Measurements from ENCODE around the gene NCKAP5.

Gene NCKAP5

GRCh38 chr2:133166031-133166430 is 402.2 kb downstream of the NCKAP5 start:
- Histone ChIP-seq H3K9ac (ENCODE audit: low read length) (no peak overlapping the region), H3K79me2 (ENCODE audit: control insufficient read depth, insufficient read depth, low read length) (no peaks in the 10 kb centered on the region), H2BK5ac (ENCODE audit: low read length) (no peak overlapping the region), H3K23ac (ENCODE audit: low read length) (no peak overlapping the region), H2AK5ac (ENCODE audit: low read length) (no peak overlapping the region), H3K56ac (ENCODE audit: low read length) (no peak overlapping the region), H3K18ac (ENCODE audit: low read length) (no peak overlapping the region), H3K27me3 (ENCODE audit: insufficient read depth, low read length, poor library complexity) (no peaks in the 10 kb centered on the region), H3K36me3 (ENCODE audit: control insufficient read depth, insufficient read depth, low read length) (no peaks in the 10 kb centered on the region), H3K4me1 (ENCODE audit: control insufficient read depth, low read depth, low read length) (no peaks in the 10 kb centered on the region), H4K5ac (ENCODE audit: low read length) (no peak overlapping the region), H2BK120ac (ENCODE audit: low read depth, low read length) (no peak overlapping the region), H4K8ac (ENCODE audit: low read depth, low read length) (no peak overlapping the region), H3K27ac (ENCODE audit: low read depth, low read length) (no peak overlapping the region), H3K4me2 (ENCODE audit: low read length) (no peak overlapping the region), H3K4me3 (ENCODE audit: low read length) (no peak overlapping the region), H3K79me1 (ENCODE audit: low read length) (no peaks in the 10 kb centered on the region), H3K4ac (ENCODE audit: low read depth, low read length) (no peak overlapping the region), H2BK15ac (replicated peaks; ENCODE audit: low read depth) (no peak overlapping the region)
- no peak for DNase-seq
- whole genome bisulfite sequencing (ENCODE audit: extremely low coverage, insufficient coverage, low lambda C conversion rate): no CpG with 5 or more reads among the region's 2 CpGs

GRCh38 chr2:133163111-133163510 is 405.2 kb downstream of the NCKAP5 start:
- H3K79me1 ChIP-seq (ENCODE audit: low read length): no peaks in the 10 kb centered on the region
- no peak overlapping the region for H4K8ac ChIP-seq (ENCODE audit: low read depth, low read length)
- no peak overlapping the region for H2BK120ac ChIP-seq (ENCODE audit: low read depth, low read length)
- no peak overlapping the region for H3K4me2 ChIP-seq (ENCODE audit: low read length)
- no peak overlapping the region for H3K4me3 ChIP-seq (ENCODE audit: low read length)
- no peak overlapping the region for H3K9ac ChIP-seq (ENCODE audit: low read length)
- H3K27me3 ChIP-seq (ENCODE audit: insufficient read depth, low read length, poor library complexity): no peaks in the 10 kb centered on the region
- H3K18ac ChIP-seq (ENCODE audit: low read length): no peak overlapping the region
- H3K56ac ChIP-seq (ENCODE audit: low read length): no peak overlapping the region
- H2BK15ac ChIP-seq (replicated peaks; ENCODE audit: low read depth): no peak overlapping the region
- no peak overlapping the region for H3K23ac ChIP-seq (ENCODE audit: low read length)
- H3K4me1 ChIP-seq (ENCODE audit: control insufficient read depth, low read depth, low read length): no peaks in the 10 kb centered on the region
- no peak overlapping the region for H2AK5ac ChIP-seq (ENCODE audit: low read length)
- no peak overlapping the region for H3K4ac ChIP-seq (ENCODE audit: low read depth, low read length)
- no peaks in the 10 kb centered on the region for H3K79me2 ChIP-seq (ENCODE audit: control insufficient read depth, insufficient read depth, low read length)
- H2BK5ac ChIP-seq (ENCODE audit: low read length): no peak overlapping the region
- DNase-seq: no peak
- no CpG with 5 or more reads among the region's 4 CpGs for WGBS (ENCODE audit: extremely low coverage, insufficient coverage, low lambda C conversion rate)
- no peak overlapping the region for H4K5ac ChIP-seq (ENCODE audit: low read length)
- H3K27ac ChIP-seq (ENCODE audit: low read depth, low read length): no peak overlapping the region
- H3K36me3 ChIP-seq (ENCODE audit: control insufficient read depth, insufficient read depth, low read length): no peaks in the 10 kb centered on the region

GRCh38 chr2:133158442-133158841 is 409.8 kb downstream of the NCKAP5 start:
- Histone ChIP-seq H3K27me3 (ENCODE audit: insufficient read depth, low read length, poor library complexity) (no peaks in the 10 kb centered on the region), H3K4me1 (ENCODE audit: control insufficient read depth, low read depth, low read length) (no peaks in the 10 kb centered on the region), H3K4me3 (ENCODE audit: low read length) (no peak overlapping the region), H3K27ac (ENCODE audit: low read depth, low read length) (no peak overlapping the region), H4K5ac (ENCODE audit: low read length) (no peak overlapping the region), H3K79me1 (ENCODE audit: low read length) (no peaks in the 10 kb centered on the region), H3K79me2 (ENCODE audit: control insufficient read depth, insufficient read depth, low read length) (no peaks in the 10 kb centered on the region), H3K23ac (ENCODE audit: low read length) (no peak overlapping the region), H3K9ac (ENCODE audit: low read length) (no peak overlapping the region), H4K8ac (ENCODE audit: low read depth, low read length) (no peak overlapping the region), H3K56ac (ENCODE audit: low read length) (no peak overlapping the region), H2BK15ac (replicated peaks; ENCODE audit: low read depth) (no peak overlapping the region), H2BK5ac (ENCODE audit: low read length) (no peak overlapping the region), H3K4me2 (ENCODE audit: low read length) (no peak overlapping the region), H3K4ac (ENCODE audit: low read depth, low read length) (no peak overlapping the region), H3K18ac (ENCODE audit: low read length) (no peak overlapping the region), H2AK5ac (ENCODE audit: low read length) (no peak overlapping the region), H2BK120ac (ENCODE audit: low read depth, low read length) (no peak overlapping the region), H3K36me3 (ENCODE audit: control insufficient read depth, insufficient read depth, low read length) (no peaks in the 10 kb centered on the region)
- DNase-seq: no peak

- Histone ChIP-seq H3K18ac (ENCODE audit: low read length) (no peak overlapping the region), H2BK120ac (ENCODE audit: low read depth, low read length) (no peak overlapping the region), H4K8ac (ENCODE audit: low read depth, low read length) (no peak overlapping the region), H2BK15ac (replicated peaks; ENCODE audit: low read depth) (no peak overlapping the region), H3K4me2 (ENCODE audit: low read length) (no peak overlapping the region), H3K27ac (ENCODE audit: low read depth, low read length) (no peak overlapping the region), H3K9ac (ENCODE audit: low read length) (no peak overlapping the region), H3K4ac (ENCODE audit: low read depth, low read length) (no peak overlapping the region), H3K56ac (ENCODE audit: low read length) (no peak overlapping the region), H3K27me3 (ENCODE audit: insufficient read depth, low read length, poor library complexity) (no peaks in the 10 kb centered on the region), H4K5ac (ENCODE audit: low read length) (no peak overlapping the region), H3K4me1 (ENCODE audit: control insufficient read depth, low read depth, low read length) (no peaks in the 10 kb centered on the region), H2BK5ac (ENCODE audit: low read length) (no peak overlapping the region), H3K4me3 (ENCODE audit: low read length) (no peak overlapping the region), H3K79me2 (ENCODE audit: control insufficient read depth, insufficient read depth, low read length) (no peaks in the 10 kb centered on the region), H3K36me3 (ENCODE audit: control insufficient read depth, insufficient read depth, low read length) (no peaks in the 10 kb centered on the region), H3K23ac (ENCODE audit: low read length) (no peak overlapping the region), H2AK5ac (ENCODE audit: low read length) (no peak overlapping the region), H3K79me1 (ENCODE audit: low read length) (no peaks in the 10 kb centered on the region)
- DNase-seq: no peak
- WGBS (ENCODE audit: extremely low coverage, insufficient coverage, low lambda C conversion rate): no CpG with 5 or more reads among the region's 1 CpG
These were observed 410.2 kb downstream of the NCKAP5 start for GRCh38 chr2:133158024-133158423.

- no peak overlapping the region for H3K18ac ChIP-seq (ENCODE audit: low read length)
- no peak overlapping the region for H3K56ac ChIP-seq (ENCODE audit: low read length)
- H3K79me1 ChIP-seq (ENCODE audit: low read length): no peaks in the 10 kb centered on the region
- H3K27ac ChIP-seq (ENCODE audit: low read depth, low read length): no peak overlapping the region
- H3K9ac ChIP-seq (ENCODE audit: low read length): no peak overlapping the region
- no peaks in the 10 kb centered on the region for H3K36me3 ChIP-seq (ENCODE audit: control insufficient read depth, insufficient read depth, low read length)
- no peak overlapping the region for H2BK5ac ChIP-seq (ENCODE audit: low read length)
- peak; percentile 22 for DNase-seq
- H3K4me3 ChIP-seq (ENCODE audit: low read length): no peak overlapping the region
- H4K5ac ChIP-seq (ENCODE audit: low read length): no peak overlapping the region
- H4K8ac ChIP-seq (ENCODE audit: low read depth, low read length): no peak overlapping the region
- no peaks in the 10 kb centered on the region for H3K79me2 ChIP-seq (ENCODE audit: control insufficient read depth, insufficient read depth, low read length)
- H2BK15ac ChIP-seq (replicated peaks; ENCODE audit: low read depth): no peak overlapping the region
- no peak overlapping the region for H2AK5ac ChIP-seq (ENCODE audit: low read length)
- no peaks in the 10 kb centered on the region for H3K4me1 ChIP-seq (ENCODE audit: control insufficient read depth, low read depth, low read length)
- no peak overlapping the region for H3K4ac ChIP-seq (ENCODE audit: low read depth, low read length)
- no peak overlapping the region for H2BK120ac ChIP-seq (ENCODE audit: low read depth, low read length)
- H3K27me3 ChIP-seq (ENCODE audit: insufficient read depth, low read length, poor library complexity): no peaks in the 10 kb centered on the region
- no CpG with 5 or more reads among the region's 3 CpGs for WGBS (ENCODE audit: extremely low coverage, insufficient coverage, low lambda C conversion rate)
- no peak overlapping the region for H3K4me2 ChIP-seq (ENCODE audit: low read length)
- H3K23ac ChIP-seq (ENCODE audit: low read length): no peak overlapping the region
These were observed 411.1 kb downstream of the NCKAP5 start for GRCh38 chr2:133157141-133157540.

- no peak overlapping the region for H3K4me3 ChIP-seq (ENCODE audit: low read length)
- no peaks in the 10 kb centered on the region for H3K36me3 ChIP-seq (ENCODE audit: control insufficient read depth, insufficient read depth, low read length)
- H3K4me1 ChIP-seq (ENCODE audit: control insufficient read depth, low read depth, low read length): no peaks in the 10 kb centered on the region
- no peak overlapping the region for H2BK15ac ChIP-seq (replicated peaks; ENCODE audit: low read depth)
- H2BK5ac ChIP-seq (ENCODE audit: low read length): no peak overlapping the region
- H3K18ac ChIP-seq (ENCODE audit: low read length): no peak overlapping the region
- DNase-seq: no peak
- H3K4me2 ChIP-seq (ENCODE audit: low read length): no peak overlapping the region
- H3K27ac ChIP-seq (ENCODE audit: low read depth, low read length): no peak overlapping the region
- no peak overlapping the region for H3K23ac ChIP-seq (ENCODE audit: low read length)
- H2BK120ac ChIP-seq (ENCODE audit: low read depth, low read length): no peak overlapping the region
- no peaks in the 10 kb centered on the region for H3K27me3 ChIP-seq (ENCODE audit: insufficient read depth, low read length, poor library complexity)
- no CpG with 5 or more reads among the region's 1 CpG for WGBS (ENCODE audit: extremely low coverage, insufficient coverage, low lambda C conversion rate)
- no peak overlapping the region for H4K5ac ChIP-seq (ENCODE audit: low read length)
- no peak overlapping the region for H3K9ac ChIP-seq (ENCODE audit: low read length)
- H4K8ac ChIP-seq (ENCODE audit: low read depth, low read length): no peak overlapping the region
- H3K79me2 ChIP-seq (ENCODE audit: control insufficient read depth, insufficient read depth, low read length): no peaks in the 10 kb centered on the region
- no peak overlapping the region for H2AK5ac ChIP-seq (ENCODE audit: low read length)
- no peaks in the 10 kb centered on the region for H3K79me1 ChIP-seq (ENCODE audit: low read length)
- no peak overlapping the region for H3K56ac ChIP-seq (ENCODE audit: low read length)
- H3K4ac ChIP-seq (ENCODE audit: low read depth, low read length): no peak overlapping the region
These were observed 415.5 kb downstream of the NCKAP5 start for GRCh38 chr2:133152801-133153200.
